AG04450 (cell line): ENCODE data around the gene PTPRD. TPM values are rescaled to one million over a fixed set of nuclear protein-coding genes. Genes with fewer than 3 reads are reported as not detected.

Source experiments
- CTCF ChIA-PET: fragments of 300-600, 350-600 bp; formaldehyde crosslinking; extraction: SDS; loops from one replicate; lab custom pipeline; 2022; ENCODE audit warnings: antibody characterized with exemption, inconsistent platforms; lab: Charles Lee
- POLR2A ChIA-PET: fragments of 350-600 bp; formaldehyde crosslinking; extraction: SDS; loops from one replicate; lab custom pipeline; 2021; ENCODE audit warnings: antibody characterized with exemption, inconsistent platforms; lab: Yijun Ruan, JAX
- DNase-seq: peaks from one replicate; pipeline ENCODE4 v3.0.0-alpha.2; 2011; ENCODE audit warnings: low read depth, low spot score
- H3K27ac ChIP-seq: one replicate; pipeline ENCODE4 v1.5.1; 2012; ENCODE audit warnings: low read depth, low read length, control low read depth
- H3K27me3 ChIP-seq: one replicate; pipeline ENCODE4 v1.6.0; 2012; ENCODE audit warnings: low read length; ENCODE audit not compliant: control insufficient read depth, insufficient read depth
- H3K4me3 ChIP-seq: 2 replicates; pipeline ENCODE4 v1.5.1; 2011; ENCODE audit warnings: mild to moderate bottlenecking, low read depth, low read length, control low read depth
- H3K9me3 ChIP-seq: 2 replicates; pipeline ENCODE4 v1.5.1; 2012; ENCODE audit warnings: low read length; ENCODE audit not compliant: control insufficient read depth, insufficient read depth
- CTCF ChIP-seq: IDR thresholded peaks from 2 replicates; pipeline ENCODE4 v1.5.1; 2011; ENCODE audit warnings: low read depth, low read length, control low read depth, inconsistent platforms
- polyA plus RNA-seq: library from polyadenylated mRNA; depleted of rRNA; stranded (reverse); fragments of >200 nt; gene quantifications from 2 replicates; pipeline ENCODE4 v1.2.3, GENCODE V29; 2011

The PTPRD gene
- polyA plus RNA-seq, 1 experiment, result 0.19 TPM

- POLR2A ChIA-PET, result no interaction called here
- no peaks in the 10 kb centered on the region for H3K9me3 ChIP-seq
- DNase-seq, result no peak
- H3K4me3 ChIP-seq, result no peak overlapping the region
- TF ChIP-seq CTCF, result no peak
- no peaks in the 10 kb centered on the region for H3K27me3 ChIP-seq
- no peak overlapping the region for H3K27ac ChIP-seq
- CTCF ChIA-PET, result no interaction called here
Observed at GRCh38 chr9:8666060-8666459, 1946.7 kb downstream of the PTPRD start.

GRCh38 chr9:8660383-8660782 lies 1952.4 kb downstream of the PTPRD start:
- TF ChIP-seq CTCF, result no peak
- POLR2A ChIA-PET, result no interaction called here
- DNase-seq, result no peak

GRCh38 chr9:8659108-8659507 lies 1953.7 kb downstream of the PTPRD start:
- TF ChIP-seq CTCF, result no peak
- no peak overlapping the region for H3K27ac ChIP-seq
- no peaks in the 10 kb centered on the region for H3K9me3 ChIP-seq
- H3K4me3 ChIP-seq, result no peak overlapping the region
- ChIA-PET CTCF (no interaction called here), POLR2A (no interaction called here)
- H3K27me3 ChIP-seq, result no peaks in the 10 kb centered on the region
- DNase-seq, result no peak

More at GRCh38 chr9:8660383-8660782, 1952.4 kb downstream of the PTPRD start:
- no peak overlapping the region for H3K4me3 ChIP-seq
- CTCF ChIA-PET, result no interaction called here
- no peaks in the 10 kb centered on the region for H3K9me3 ChIP-seq
- no peak overlapping the region for H3K27ac ChIP-seq
- no peaks in the 10 kb centered on the region for H3K27me3 ChIP-seq

- no peak for DNase-seq
- H3K9me3 ChIP-seq, result no peaks in the 10 kb centered on the region
- no peak overlapping the region for H3K4me3 ChIP-seq
- H3K27me3 ChIP-seq, result no peaks in the 10 kb centered on the region
- ChIA-PET POLR2A (no interaction called here), CTCF (no interaction called here)
- TF ChIP-seq CTCF, result no peak
- H3K27ac ChIP-seq, result no peak overlapping the region
Observed at GRCh38 chr9:8655071-8655470, 1957.7 kb downstream of the PTPRD start.

- Histone ChIP-seq H3K27ac (no peak overlapping the region), H3K27me3 (no peaks in the 10 kb centered on the region), H3K4me3 (no peak overlapping the region), H3K9me3 (no peaks in the 10 kb centered on the region)
- TF ChIP-seq CTCF, result no peak
- POLR2A ChIA-PET, result no interaction called here
- CTCF ChIA-PET, result no interaction called here
- DNase-seq, result no peak
Observed at GRCh38 chr9:8653855-8654254, 1958.9 kb downstream of the PTPRD start.
